Activated CD8-positive, alpha-beta memory T cell treated with anti-CD3 and anti-CD28 coated beads for 4 hours (primary cell): ENCODE data around the gene IL1A.

Experiments
- DNase-seq, 2 donors: peaks; one replicate each; pipeline ENCODE4 v3.0.0-alpha.2; 2020; ENCODE audit warnings: low read depth in 2 of 2

The IL1A gene

GRCh38 chr2:112727276-112728028 lies 56.8 kb downstream of the IL1A start:
- no peak for DNase-seq

GRCh38 chr2:112726487-112727190 lies 57.7 kb downstream of the IL1A start:
- DNase-seq, result peak; percentile 72 to 73

- no peak for DNase-seq
These were observed 58.5 kb downstream of the IL1A start for GRCh38 chr2:112725545-112726457.

GRCh38 chr2:112724591-112725525 lies 59.4 kb downstream of the IL1A start:
- DNase-seq, result no peak

GRCh38 chr2:112723995-112724394 lies 60.3 kb downstream of the IL1A start:
- DNase-seq, result no peak
